Esophagus muscularis mucosa (tissue), 4 donors: ENCODE results near the gene CELF5. TPM values are rescaled to one million over a fixed set of nuclear protein-coding genes. Genes with fewer than 3 reads are reported as not detected.

Experiments used
- DNase-seq: peaks from one replicate; pipeline ENCODE4 v3.0.0-alpha.2; 2017; ENCODE audit errors: extremely low spot score
- H3K27ac ChIP-seq, 4 donors: fragments of 200-600 bp; sonication (generic); replicated peaks in 1 of 4; 1 replicate in 3 of 4; 2 replicates in 1 of 4; pipeline ENCODE4 v1.5.1; 2016 to 2019; ENCODE audit warnings: mild to moderate bottlenecking in 1 of 4
- H3K27me3 ChIP-seq, 4 donors: fragments of 200-600 bp; sonication (generic); one replicate each; pipeline versions ENCODE4 v1.5.1 to v1.6.0; 2016 to 2019
- H3K36me3 ChIP-seq, 4 donors: fragments of 200-600 bp; sonication (generic); one replicate each; pipeline ENCODE4 v1.5.1; 2016 to 2019
- H3K4me1 ChIP-seq, 4 donors: fragments of 200-600 bp; sonication (generic); one replicate each; pipeline ENCODE4 v1.5.1; 2016 to 2019
- H3K4me3 ChIP-seq, 4 donors: fragments of 200-600 bp; sonication (generic); 1 replicate in 2 of 4; 2 replicates in 2 of 4; pipeline ENCODE4 v1.5.1; 2016 to 2019; ENCODE audit warnings: mild to moderate bottlenecking in 4 of 4, moderate library complexity in 1 of 4
- H3K9me3 ChIP-seq, 4 donors: fragments of 200-600 bp; sonication (generic); 1 replicate in 3 of 4; 2 replicates in 1 of 4; pipeline ENCODE4 v1.5.1; 2016 to 2019
- CTCF ChIP-seq, 3 experiments: fragments of 200-600 bp in 2 of 3; fragments of 450-650 bp in 1 of 3; sonication (generic) in 2 of 3; IDR thresholded peaks; one replicate each; pipeline ENCODE4 v1.5.1; 2017 to 2019; ENCODE audit warnings: antibody characterized with exemption in 3 of 3, mild to moderate bottlenecking in 2 of 3, moderate library complexity in 1 of 3
- EP300 ChIP-seq: sonication (generic); formaldehyde crosslinking; IDR thresholded peaks from one replicate; pipeline ENCODE4 v1.6.1; 2017; ENCODE audit warnings: antibody characterized with exemption
- POLR2A ChIP-seq: fragments of 450-650 bp; IDR thresholded peaks from one replicate; pipeline ENCODE4 v1.6.1; 2017; ENCODE audit warnings: antibody characterized with exemption, moderate library complexity, mild to moderate bottlenecking, low read depth
- POLR2AphosphoS5 ChIP-seq, 2 donors: sonication (generic); formaldehyde crosslinking; IDR thresholded peaks; one replicate each; pipeline ENCODE4 v1.6.1; 2017; ENCODE audit warnings: antibody characterized with exemption in 2 of 2
- WGBS: methylation state at CpG from one replicate; pipeline ENCODE4 v1.1.5; 2018; 5-methylcytosine and 5-hydroxymethylcytosine counted together
- intact Hi-C: fragments of 100-400 bp; cut with DNase I; formaldehyde crosslinking; loops from one replicate; pipeline ENCODE4 v1.15.1; 2023
- total RNA-seq, 4 donors: library from RNA; depleted of rRNA; stranded (reverse); fragments of >200 nt; gene quantifications; one replicate each; pipeline versions ENCODE4 v1.1.0 to v1.2.1, GENCODE V29; 2016

The CELF5 gene
- total RNA-seq, 4 donors from 2014 or later: 0.17 TPM; not detected in 3

- no peak overlapping the region for H3K27ac ChIP-seq
- H3K36me3 ChIP-seq: no peaks in the 10 kb centered on the region
- H3K9me3 ChIP-seq: peaks cover 0 to 14% (median 13%) of the 10 kb centered on the region in 4 donors
- 91% methylated on average over 2 of the region's 2 CpGs for WGBS
- DNase-seq: no peak
- intact Hi-C loops: no loop called here
- H3K27me3 ChIP-seq: peaks cover 0 to 57% (median 3%) of the 10 kb centered on the region in 4 donors
- TF ChIP-seq EP300: no peak
- no peak for TF ChIP-seq POLR2A
- no peak for TF ChIP-seq POLR2AphosphoS5 (IDR thresholded peaks at IDR 0.05)
- TF ChIP-seq CTCF (IDR thresholded peaks at IDR 0.05): no peak
- H3K4me1 ChIP-seq: no peaks in the 10 kb centered on the region
- no peak overlapping the region for H3K4me3 ChIP-seq
Measured at GRCh38 chr19:3252650-3253049, 28.2 kb downstream of the CELF5 start.

- intact Hi-C loops: no loop called here
- Histone ChIP-seq H3K9me3 (peaks cover 0 to 14% (median 13%) of the 10 kb centered on the region in 4 donors), H3K4me3 (no peak overlapping the region), H3K4me1 (no peaks in the 10 kb centered on the region), H3K27me3 (peaks cover 0 to 60% (median 3%) of the 10 kb centered on the region in 4 donors), H3K27ac (no peak overlapping the region), H3K36me3 (no peaks in the 10 kb centered on the region)
- TF ChIP-seq POLR2AphosphoS5 (IDR thresholded peaks at IDR 0.05): no peak
- no peak for TF ChIP-seq POLR2A
- no peak for TF ChIP-seq CTCF (IDR thresholded peaks at IDR 0.05)
- TF ChIP-seq EP300: no peak
- WGBS: 81% methylated on average over 2 of the region's 3 CpGs
- DNase-seq: no peak
Measured at GRCh38 chr19:3253270-3253669, 28.8 kb downstream of the CELF5 start.

GRCh38 chr19:3254520-3254919 is 30.1 kb downstream of the CELF5 start:
- peaks cover 0 to 65% (median 3%) of the 10 kb centered on the region in 4 donors for H3K27me3 ChIP-seq
- peaks cover 0 to 14% (median 13%) of the 10 kb centered on the region in 4 donors for H3K9me3 ChIP-seq
- H3K27ac ChIP-seq: no peak overlapping the region
- no peak for TF ChIP-seq EP300
- no peak for DNase-seq
- H3K36me3 ChIP-seq: no peaks in the 10 kb centered on the region
- H3K4me3 ChIP-seq: no peak overlapping the region
- no peaks in the 10 kb centered on the region for H3K4me1 ChIP-seq
- intact Hi-C loops: no loop called here

GRCh38 chr19:3257071-3257470 is 32.6 kb downstream of the CELF5 start:
- Histone ChIP-seq H3K27me3 (peaks cover 0 to 63% (median 0%) of the 10 kb centered on the region in 4 donors), H3K36me3 (no peaks in the 10 kb centered on the region), H3K4me3 (no peak overlapping the region), H3K9me3 (peaks cover 0 to 14% (median 13%) of the 10 kb centered on the region in 4 donors), H3K27ac (no peak overlapping the region), H3K4me1 (no peaks in the 10 kb centered on the region)
- intact Hi-C loops: no loop called here
- TF ChIP-seq POLR2A: no peak
- no peak for TF ChIP-seq CTCF (IDR thresholded peaks at IDR 0.05)
- no peak for TF ChIP-seq POLR2AphosphoS5 (IDR thresholded peaks at IDR 0.05)
- no peak for TF ChIP-seq EP300
- WGBS: 92% methylated on average over 8 of the region's 8 CpGs
- no peak for DNase-seq

- Histone ChIP-seq H3K27me3 (peaks cover 0 to 67% (median 0%) of the 10 kb centered on the region in 4 donors), H3K4me3 (no peak overlapping the region), H3K4me1 (no peaks in the 10 kb centered on the region), H3K27ac (no peak overlapping the region), H3K9me3 (no peaks in the 10 kb centered on the region), H3K36me3 (no peaks in the 10 kb centered on the region)
- TF ChIP-seq POLR2AphosphoS5 (IDR thresholded peaks at IDR 0.05) (no peak), POLR2A (no peak), CTCF (IDR thresholded peaks at IDR 0.05) (no peak)
- DNase-seq: no peak
- 92% methylated on average over 7 of the region's 7 CpGs for WGBS
- intact Hi-C loops: no loop called here
Measured at GRCh38 chr19:3262362-3262761, 37.9 kb downstream of the CELF5 start.
